Stimulated activated naive CD8-positive, alpha-beta T cell treated with anti-CD3 and anti-CD28 coated beads, Interleukin-15, Interleukin-2, amounts not matched to agents 100 ng/mL and 50 ng/mL, for 24 hours (primary cell): Measurements from ENCODE around the gene KRT20.

Experiments used
- H3K27ac Mint-ChIP-seq: one replicate; pipeline ENCODE4 v1.8.0; 2021; ENCODE audit warnings: mild to moderate bottlenecking, mixed read lengths
- H3K27me3 Mint-ChIP-seq: one replicate; pipeline ENCODE4 v1.8.0; 2021; ENCODE audit warnings: mixed read lengths
- H3K36me3 Mint-ChIP-seq: one replicate; pipeline ENCODE4 v1.8.0; 2021; ENCODE audit warnings: low read depth, mixed read lengths
- H3K4me1 Mint-ChIP-seq: one replicate; pipeline ENCODE4 v1.8.0; 2021; ENCODE audit warnings: low read depth, mixed read lengths
- H3K4me3 Mint-ChIP-seq: one replicate; pipeline ENCODE4 v1.8.0; 2021; ENCODE audit warnings: mild to moderate bottlenecking, mixed read lengths
- H3K9me3 Mint-ChIP-seq: one replicate; pipeline ENCODE4 v1.8.0; 2021; ENCODE audit warnings: mixed read lengths

Gene KRT20

DNA sequence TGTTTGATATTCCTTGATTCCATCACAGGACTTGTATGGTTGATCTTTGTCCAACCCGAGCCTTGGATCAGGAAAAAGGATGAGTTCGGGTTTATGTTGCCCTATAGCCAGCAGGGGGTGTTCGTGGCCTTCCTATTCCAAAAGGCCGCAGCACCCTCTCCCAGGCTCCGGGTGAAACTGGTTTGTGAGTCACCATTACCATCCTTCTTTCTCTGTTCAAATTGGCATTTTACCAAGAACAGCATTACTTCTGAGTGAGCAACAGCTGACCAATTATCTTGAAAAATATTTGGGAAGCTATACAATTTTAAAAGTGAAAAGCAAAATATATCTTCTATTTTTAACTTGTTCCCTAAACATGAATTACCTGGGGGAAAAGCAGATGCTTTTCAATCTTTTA lies 24.3 kb upstream of the KRT20 start:
- Mint-ChIP-seq H3K4me3 (no peak overlapping the region), H3K27me3 (peaks cover 31% of the 10 kb centered on the region), H3K36me3 (no peaks in the 10 kb centered on the region), H3K4me1 (no peaks in the 10 kb centered on the region), H3K9me3 (no peaks in the 10 kb centered on the region), H3K27ac (no peak overlapping the region)

DNA sequence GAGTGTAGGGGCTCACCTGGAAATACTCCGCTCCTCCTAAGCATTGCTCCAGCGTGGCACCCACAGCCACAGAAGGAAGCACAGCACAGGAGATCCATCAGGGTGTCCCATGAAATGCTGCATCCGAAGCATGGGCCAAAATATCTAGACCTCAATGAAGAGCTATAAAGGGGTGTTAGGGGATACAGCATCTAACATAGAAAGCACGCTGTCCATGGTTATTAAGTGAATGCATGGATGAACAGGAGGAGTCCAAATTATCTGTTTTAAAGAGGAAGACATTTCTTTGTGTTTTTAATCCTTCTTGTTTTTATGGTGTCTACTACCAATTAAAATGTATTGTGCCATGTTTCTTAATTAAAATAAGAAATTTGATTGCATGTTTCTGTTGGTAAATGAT lies 21.6 kb upstream of the KRT20 start:
- Mint-ChIP-seq H3K9me3 (no peaks in the 10 kb centered on the region), H3K4me3 (no peak overlapping the region), H3K27me3 (peaks cover 33% of the 10 kb centered on the region), H3K4me1 (peaks cover 18% of the 10 kb centered on the region), H3K27ac (no peak overlapping the region), H3K36me3 (no peaks in the 10 kb centered on the region)

DNA sequence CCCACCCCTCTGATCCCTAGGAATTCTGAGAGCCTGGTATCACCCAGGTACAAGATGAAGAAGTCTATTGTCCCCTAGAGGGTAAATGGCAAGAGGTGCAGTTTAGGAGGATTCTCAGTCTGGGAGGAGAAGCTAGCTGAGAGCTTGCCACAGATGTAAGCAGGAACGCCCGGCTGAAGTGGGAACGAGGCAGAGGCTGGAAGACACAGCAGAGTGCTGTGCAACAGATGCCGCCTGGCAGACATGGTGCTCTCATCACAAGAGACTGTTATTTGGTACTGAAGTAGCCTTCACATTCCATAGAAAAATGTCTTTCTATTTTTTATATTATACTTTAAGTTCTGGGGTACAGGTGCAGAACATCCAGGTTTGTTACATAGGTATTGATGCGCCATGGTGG lies 20.3 kb upstream of the KRT20 start:
- no peak overlapping the region for H3K4me3 Mint-ChIP-seq
- H3K27me3 Mint-ChIP-seq = peaks cover 39% of the 10 kb centered on the region
- no peak overlapping the region for H3K27ac Mint-ChIP-seq
- peaks cover 18% of the 10 kb centered on the region for H3K4me1 Mint-ChIP-seq
- H3K36me3 Mint-ChIP-seq = no peaks in the 10 kb centered on the region
- H3K9me3 Mint-ChIP-seq = no peaks in the 10 kb centered on the region

DNA sequence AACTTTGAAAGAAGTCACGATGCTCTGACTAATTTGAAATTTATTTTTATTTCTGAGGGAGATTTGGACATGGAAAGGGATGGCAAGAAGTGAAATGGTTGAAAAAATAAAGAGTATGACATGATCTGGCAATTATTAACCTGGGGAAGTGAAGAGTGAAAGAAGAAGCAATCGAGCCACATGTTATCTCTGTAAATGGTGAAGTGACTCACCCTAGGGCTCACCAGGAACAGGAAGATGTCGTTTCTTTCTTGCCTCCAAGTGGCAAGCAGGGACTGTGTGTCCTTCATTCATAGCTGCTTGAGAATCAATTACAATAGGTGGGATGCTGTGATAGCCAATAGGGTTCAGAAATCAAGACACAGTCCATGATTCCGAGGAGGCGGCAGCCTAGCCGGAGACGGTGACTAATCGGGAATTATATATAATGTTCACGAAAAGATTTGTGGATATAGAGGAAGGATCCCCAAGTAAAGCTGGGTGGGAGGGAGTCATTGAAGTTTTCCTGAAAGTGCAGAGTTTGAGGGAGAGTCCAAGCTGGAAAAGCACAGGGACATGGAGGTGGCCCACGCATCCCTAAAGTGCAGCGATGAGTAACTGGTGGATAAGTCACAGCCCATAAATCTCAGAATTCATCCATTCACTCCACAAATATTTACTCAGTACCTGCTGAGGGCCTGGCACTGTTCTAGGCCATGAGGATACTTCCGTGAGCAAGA lies 18.2 kb upstream of the KRT20 start:
- H3K36me3 Mint-ChIP-seq = no peaks in the 10 kb centered on the region
- peaks cover 18% of the 10 kb centered on the region for H3K4me1 Mint-ChIP-seq
- no peak overlapping the region for H3K4me3 Mint-ChIP-seq
- no peaks in the 10 kb centered on the region for H3K9me3 Mint-ChIP-seq
- peak overlapping the region; percentile 28 for H3K27ac Mint-ChIP-seq
- H3K27me3 Mint-ChIP-seq = peaks cover 32% of the 10 kb centered on the region

DNA sequence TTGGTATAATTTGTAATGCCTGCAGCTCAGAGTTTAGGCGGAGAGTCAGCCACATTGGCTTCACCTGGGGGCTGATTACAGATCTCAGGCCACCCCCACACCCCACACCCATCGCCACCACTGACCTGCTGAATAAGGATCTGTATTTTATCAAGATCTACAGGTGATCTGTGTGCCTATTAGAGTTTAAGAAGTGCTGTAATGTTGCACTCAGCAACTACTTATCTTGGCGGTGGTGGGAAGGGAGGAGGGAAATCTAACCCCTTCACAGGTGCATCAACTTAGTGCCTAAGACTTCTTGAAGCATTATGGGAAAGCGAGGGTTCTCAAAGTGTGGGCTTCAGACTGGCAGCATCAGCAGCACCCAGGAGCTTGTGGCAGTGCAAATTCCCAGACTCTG lies 17.5 kb upstream of the KRT20 start:
- H3K27me3 Mint-ChIP-seq = peaks cover 26% of the 10 kb centered on the region
- peaks cover 18% of the 10 kb centered on the region for H3K4me1 Mint-ChIP-seq
- no peak overlapping the region for H3K4me3 Mint-ChIP-seq
- no peak overlapping the region for H3K27ac Mint-ChIP-seq
- H3K9me3 Mint-ChIP-seq = no peaks in the 10 kb centered on the region
- no peaks in the 10 kb centered on the region for H3K36me3 Mint-ChIP-seq

DNA sequence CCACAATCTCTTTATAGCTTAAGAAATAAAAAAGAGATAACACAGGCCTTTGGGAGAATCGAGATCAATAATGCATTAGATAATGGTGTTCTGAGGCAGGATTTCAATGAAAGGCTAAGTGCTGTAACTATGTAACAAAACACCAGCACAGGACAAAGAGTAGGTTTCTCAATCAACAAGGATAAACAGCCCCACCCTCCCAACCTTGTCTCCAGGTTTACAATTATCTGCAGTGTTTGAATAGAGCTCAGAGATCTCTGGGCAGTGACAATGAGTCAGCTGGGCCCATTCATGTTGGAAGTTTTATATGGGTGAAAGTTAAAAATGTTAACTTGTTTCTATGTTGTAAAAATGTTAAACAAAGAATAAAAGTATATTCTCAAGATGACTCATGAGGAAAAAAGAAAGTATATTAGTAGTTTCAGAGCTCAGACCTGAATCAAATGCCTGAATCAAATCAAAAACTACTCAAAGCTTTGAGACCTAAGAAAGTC lies 17.0 kb upstream of the KRT20 start:
- peaks cover 18% of the 10 kb centered on the region for H3K4me1 Mint-ChIP-seq
- no peak overlapping the region for H3K27ac Mint-ChIP-seq
- H3K27me3 Mint-ChIP-seq = peaks cover 25% of the 10 kb centered on the region
- no peaks in the 10 kb centered on the region for H3K9me3 Mint-ChIP-seq
- H3K36me3 Mint-ChIP-seq = no peaks in the 10 kb centered on the region
- H3K4me3 Mint-ChIP-seq = no peak overlapping the region

DNA sequence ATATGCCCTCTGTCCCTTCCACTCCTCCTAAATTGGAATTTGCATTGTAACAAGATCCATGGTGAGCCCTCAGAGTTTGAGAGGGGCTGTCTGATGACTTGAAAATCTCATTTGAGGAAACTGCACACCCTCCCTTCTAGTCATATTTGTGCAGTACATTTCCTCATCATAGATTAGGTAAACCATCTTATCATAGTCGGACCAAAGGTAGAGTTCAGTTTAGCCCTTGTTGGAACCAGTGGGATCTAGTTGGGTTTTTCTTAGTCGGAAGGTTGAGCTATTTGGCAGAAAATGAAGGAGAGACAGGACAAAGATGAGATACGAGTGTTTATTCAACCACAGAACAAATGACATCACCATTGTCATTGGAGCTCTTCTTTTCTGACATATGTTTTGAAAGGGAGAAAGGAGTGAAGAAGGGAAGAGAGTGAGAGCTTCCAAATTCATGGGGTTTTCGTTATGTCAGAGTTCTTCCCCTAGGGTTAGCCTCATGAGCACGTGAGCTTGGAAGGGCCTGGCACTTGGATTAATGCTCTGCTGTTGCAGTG lies 15.8 kb upstream of the KRT20 start:
- H3K27ac Mint-ChIP-seq = no peak overlapping the region
- H3K36me3 Mint-ChIP-seq = no peaks in the 10 kb centered on the region
- H3K4me3 Mint-ChIP-seq = no peak overlapping the region
- H3K9me3 Mint-ChIP-seq = no peaks in the 10 kb centered on the region
- peaks cover 19% of the 10 kb centered on the region for H3K27me3 Mint-ChIP-seq
- H3K4me1 Mint-ChIP-seq = peaks cover 18% of the 10 kb centered on the region

DNA sequence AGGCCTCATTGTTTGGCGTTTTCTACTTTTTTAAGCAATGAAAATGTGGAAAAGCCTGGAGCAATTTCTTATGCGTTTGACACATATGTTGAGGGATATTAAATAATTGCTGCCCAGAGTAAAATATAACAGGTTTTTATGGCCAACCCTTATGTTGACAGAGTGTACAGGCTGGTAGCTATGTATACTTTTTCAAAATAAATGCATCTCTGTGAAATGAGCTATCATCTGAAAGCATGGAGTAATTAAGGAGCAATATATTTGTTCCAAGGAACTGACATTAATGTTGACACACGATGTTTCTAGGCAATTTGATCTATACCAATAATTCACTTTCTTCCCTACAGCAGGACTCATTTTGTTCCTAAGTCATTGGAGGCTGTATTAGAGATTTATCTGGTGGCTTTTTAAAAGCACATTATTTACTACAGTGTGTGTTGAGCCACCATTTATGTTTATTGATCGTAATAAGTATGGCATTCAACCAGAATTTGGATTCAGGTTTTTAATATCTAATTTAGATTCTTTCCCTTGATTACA lies 11.9 kb upstream of the KRT20 start:
- no peak overlapping the region for H3K27ac Mint-ChIP-seq
- no peak overlapping the region for H3K4me3 Mint-ChIP-seq
- peaks cover 3% of the 10 kb centered on the region for H3K4me1 Mint-ChIP-seq
- H3K27me3 Mint-ChIP-seq = peaks cover 35% of the 10 kb centered on the region
- H3K36me3 Mint-ChIP-seq = no peaks in the 10 kb centered on the region
- no peaks in the 10 kb centered on the region for H3K9me3 Mint-ChIP-seq

DNA sequence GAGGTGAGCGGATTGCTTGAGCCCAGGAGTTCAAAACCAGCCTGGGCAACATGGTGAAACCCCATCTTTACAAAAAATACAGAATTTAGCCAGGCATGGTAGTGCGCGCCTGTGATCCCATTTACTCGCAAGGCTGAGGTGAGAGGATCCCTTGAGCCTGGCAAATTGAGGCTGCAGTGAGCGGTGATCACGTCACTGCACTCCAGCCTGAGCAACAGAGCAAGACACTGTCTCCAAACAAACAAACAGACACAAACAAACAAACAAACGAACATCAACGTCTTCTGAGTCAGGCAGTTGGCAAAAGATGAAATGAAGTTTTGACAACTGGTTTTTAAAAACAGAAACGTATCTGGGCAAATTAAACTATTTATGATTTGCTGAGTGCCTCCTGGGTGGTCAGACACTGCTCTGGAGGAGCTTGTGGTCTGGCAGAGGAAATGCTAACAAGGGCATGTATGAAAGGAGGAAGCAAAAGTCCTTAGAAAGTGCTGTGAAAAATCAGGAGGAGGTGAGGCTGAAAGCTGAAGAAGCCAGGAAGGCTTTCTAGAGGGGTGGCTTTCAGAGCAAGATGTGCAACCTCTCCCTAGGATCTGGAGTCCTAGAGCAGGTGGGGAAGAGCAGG lies 10.2 kb upstream of the KRT20 start:
- H3K9me3 Mint-ChIP-seq = no peaks in the 10 kb centered on the region
- no peak overlapping the region for H3K4me3 Mint-ChIP-seq
- no peaks in the 10 kb centered on the region for H3K36me3 Mint-ChIP-seq
- no peaks in the 10 kb centered on the region for H3K4me1 Mint-ChIP-seq
- no peak overlapping the region for H3K27ac Mint-ChIP-seq
- peaks cover 29% of the 10 kb centered on the region for H3K27me3 Mint-ChIP-seq

DNA sequence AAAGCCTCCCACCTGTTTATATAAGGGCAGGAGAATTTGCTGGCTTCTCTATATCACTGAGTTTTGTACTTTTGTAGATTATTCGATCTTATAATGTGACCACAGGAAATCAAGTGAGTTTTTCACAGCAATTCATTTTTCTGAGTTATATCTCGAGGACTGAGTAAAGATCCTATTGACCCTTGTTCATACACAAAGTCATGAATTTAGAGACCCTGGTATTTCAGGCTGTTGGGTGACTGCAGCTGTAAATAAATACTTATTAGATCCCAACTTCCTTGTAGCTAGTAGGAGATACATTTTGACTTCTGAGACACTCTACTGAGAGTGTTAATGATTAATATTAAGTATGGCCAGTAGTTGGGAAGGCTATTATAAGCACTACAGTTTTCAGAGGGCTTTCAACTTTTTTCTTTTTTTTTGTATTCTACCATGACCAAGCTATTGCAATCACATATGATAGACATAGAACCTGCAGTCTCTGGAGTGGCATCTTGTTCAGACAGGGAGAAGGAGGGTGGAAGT lies 3.2 kb upstream of the KRT20 start:
- Mint-ChIP-seq H3K9me3 (no peaks in the 10 kb centered on the region), H3K27ac (no peak overlapping the region), H3K4me3 (no peak overlapping the region), H3K4me1 (no peaks in the 10 kb centered on the region), H3K36me3 (no peaks in the 10 kb centered on the region), H3K27me3 (peaks cover 40% of the 10 kb centered on the region)

DNA sequence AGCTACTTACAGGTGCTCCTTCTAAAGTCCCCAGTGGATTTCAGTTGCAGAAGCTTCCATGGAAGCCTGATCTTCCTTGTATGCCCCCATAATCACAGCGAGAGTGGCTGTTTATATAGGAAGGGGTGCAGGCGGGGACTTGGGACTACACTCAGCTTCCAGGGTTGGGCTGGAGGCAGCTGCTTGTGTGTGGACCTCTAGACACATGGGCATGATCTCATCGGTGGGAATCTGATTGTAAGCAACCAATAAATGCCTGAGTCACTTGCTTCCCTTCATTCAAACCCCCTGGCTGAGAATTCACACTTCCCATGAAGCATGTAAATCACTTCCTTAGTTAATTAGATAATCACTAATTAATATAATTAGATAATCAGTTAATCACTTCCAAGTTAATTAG lies 1.0 kb upstream of the KRT20 start:
- Mint-ChIP-seq H3K4me3 (no peak overlapping the region), H3K4me1 (no peaks in the 10 kb centered on the region), H3K9me3 (no peaks in the 10 kb centered on the region), H3K27me3 (peaks cover 32% of the 10 kb centered on the region), H3K27ac (no peak overlapping the region), H3K36me3 (no peaks in the 10 kb centered on the region)

DNA sequence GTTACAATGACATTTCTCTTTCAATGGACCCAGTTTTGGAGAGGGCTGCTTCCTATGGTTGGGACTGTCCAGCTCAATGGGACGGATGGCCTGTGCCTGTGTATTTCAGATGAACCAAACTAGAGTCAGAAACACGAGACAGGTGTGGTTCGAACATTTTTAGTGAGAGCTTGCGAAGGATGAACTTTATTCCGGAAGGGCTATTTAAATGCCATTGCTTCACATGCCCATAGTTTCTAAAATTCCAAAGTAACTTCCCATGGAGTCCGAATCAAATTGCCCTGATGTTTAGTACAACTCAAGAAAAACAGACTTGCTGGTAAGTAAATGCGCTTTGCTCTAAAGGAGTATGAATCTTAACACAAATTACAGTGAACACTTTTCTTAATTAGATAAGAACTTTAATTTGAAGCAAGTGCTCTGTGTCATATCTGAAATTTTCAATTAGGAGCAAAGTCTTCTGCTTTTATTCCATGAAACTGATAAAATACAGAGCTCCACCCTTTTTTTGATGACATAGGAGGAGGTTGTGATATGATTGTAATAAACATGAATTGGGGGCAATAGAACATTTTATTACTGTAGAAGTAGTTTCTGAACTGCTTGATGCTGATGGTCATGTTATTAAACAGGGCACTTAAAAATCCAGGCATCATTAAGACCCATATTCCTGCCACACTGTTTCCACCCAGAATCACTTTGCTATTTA lies 1.3 kb downstream of the KRT20 start:
- H3K27me3 Mint-ChIP-seq = peaks cover 18% of the 10 kb centered on the region
- no peaks in the 10 kb centered on the region for H3K9me3 Mint-ChIP-seq
- no peaks in the 10 kb centered on the region for H3K36me3 Mint-ChIP-seq
- H3K4me1 Mint-ChIP-seq = no peaks in the 10 kb centered on the region
- no peak overlapping the region for H3K27ac Mint-ChIP-seq
- H3K4me3 Mint-ChIP-seq = no peak overlapping the region

DNA sequence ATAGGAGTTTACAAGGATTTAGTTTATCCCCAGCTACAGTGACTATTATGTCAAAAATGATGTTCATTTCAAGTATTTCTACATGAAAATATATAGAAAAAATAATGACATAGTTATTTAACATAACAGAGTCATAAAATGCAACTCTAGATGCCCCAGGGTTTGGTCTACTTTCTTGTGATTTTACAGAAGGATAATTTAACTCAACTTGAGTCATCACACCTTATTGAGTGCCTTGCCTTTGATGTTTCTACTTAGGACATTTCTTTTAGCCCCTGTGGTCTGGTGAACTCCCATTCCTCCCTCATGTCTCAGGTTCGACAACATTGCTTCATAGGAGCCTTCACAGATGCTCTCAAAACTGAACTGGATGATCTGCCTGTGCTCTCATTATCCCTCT lies 2.0 kb downstream of the KRT20 start:
- H3K27me3 Mint-ChIP-seq = peaks cover 10% of the 10 kb centered on the region
- no peak overlapping the region for H3K4me3 Mint-ChIP-seq
- H3K4me1 Mint-ChIP-seq = no peaks in the 10 kb centered on the region
- H3K36me3 Mint-ChIP-seq = no peaks in the 10 kb centered on the region
- H3K9me3 Mint-ChIP-seq = no peaks in the 10 kb centered on the region
- no peak overlapping the region for H3K27ac Mint-ChIP-seq

DNA sequence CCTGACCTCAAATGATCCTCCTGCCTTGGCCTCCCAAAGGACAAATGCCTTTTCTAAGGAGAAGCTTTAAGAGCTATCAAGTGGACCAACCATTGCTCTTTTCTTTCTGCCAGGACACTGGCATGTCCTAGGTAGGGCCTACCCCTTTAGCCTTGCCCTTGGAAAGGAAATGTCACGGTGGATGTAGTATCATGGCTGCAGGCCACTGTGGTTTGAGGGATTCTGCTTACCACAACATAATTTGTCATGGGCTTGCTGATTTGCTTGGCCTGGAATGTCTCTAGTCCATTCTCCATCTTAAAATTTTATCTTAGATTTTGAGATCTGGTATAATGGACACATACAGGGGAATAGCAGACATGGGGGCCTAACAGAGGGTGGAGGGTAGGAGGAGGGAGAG lies 6.0 kb downstream of the KRT20 start:
- no peak overlapping the region for H3K4me3 Mint-ChIP-seq
- no peaks in the 10 kb centered on the region for H3K36me3 Mint-ChIP-seq
- H3K9me3 Mint-ChIP-seq = no peaks in the 10 kb centered on the region
- H3K27me3 Mint-ChIP-seq = peaks cover 7% of the 10 kb centered on the region
- H3K4me1 Mint-ChIP-seq = no peaks in the 10 kb centered on the region
- no peak overlapping the region for H3K27ac Mint-ChIP-seq

DNA sequence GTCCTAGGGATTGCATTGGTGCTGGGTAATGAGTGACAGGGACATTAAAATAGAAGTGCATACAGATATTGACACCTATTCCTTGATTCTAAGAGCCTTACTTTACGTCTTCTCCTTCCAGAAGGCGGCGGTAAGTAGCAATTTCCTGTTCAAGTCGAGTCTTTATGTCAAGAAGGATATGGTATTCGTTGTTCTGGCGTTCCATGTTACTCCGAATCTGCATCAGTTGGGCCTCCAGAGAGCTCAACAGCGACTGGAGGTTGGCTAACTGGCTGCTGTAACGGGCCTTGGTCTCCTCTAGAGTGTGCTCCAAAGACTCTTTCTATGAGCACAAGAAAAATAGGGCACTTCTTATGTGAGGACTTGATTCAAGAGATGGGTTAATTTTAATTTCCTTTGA lies 7.0 kb downstream of the KRT20 start:
- Mint-ChIP-seq H3K4me1 (no peaks in the 10 kb centered on the region), H3K4me3 (no peak overlapping the region), H3K27me3 (peaks cover under 1% of the 10 kb centered on the region), H3K9me3 (no peaks in the 10 kb centered on the region), H3K36me3 (no peaks in the 10 kb centered on the region), H3K27ac (no peak overlapping the region)
